ENCODE data around the gene NELFCD. TPM values are rescaled to one million over a fixed set of nuclear protein-coding genes. Genes with fewer than 3 reads are reported as not detected.

Gene NELFCD
- total RNA-seq, 1 donor, result 37.2 TPM

GRCh38 chr20:58984691-58985090, 3.6 kb downstream of the NELFCD start:
- no peak overlapping the region for H3K4me3 ChIP-seq (ENCODE audit: low read length)
- no peaks in the 10 kb centered on the region for H3K9me3 ChIP-seq (ENCODE audit: low read depth, low read length)
- H3K4me1 ChIP-seq (ENCODE audit: insufficient read depth, low read length), result peaks cover 38% of the 10 kb centered on the region
- H3K27me3 ChIP-seq (ENCODE audit: insufficient read depth, low read length), result no peaks in the 10 kb centered on the region

DNA sequence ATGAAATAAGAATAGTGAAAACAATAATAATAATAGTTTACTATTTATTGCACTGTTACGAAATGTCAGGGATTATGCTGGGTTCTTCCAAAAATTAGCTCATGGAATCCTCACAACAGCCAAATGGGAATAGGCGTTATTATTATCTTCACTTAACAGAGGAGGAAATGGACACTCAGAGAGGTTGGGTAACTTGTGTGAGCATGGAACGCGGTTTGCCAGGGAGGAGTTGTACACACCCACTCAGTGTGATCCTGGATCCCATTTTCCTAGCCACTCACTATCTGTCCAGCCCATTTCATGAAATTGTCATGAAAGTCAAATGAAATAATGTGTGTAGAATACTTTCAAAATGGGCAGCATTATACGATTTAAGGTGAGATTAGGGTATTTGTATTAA, 4.6 kb downstream of the NELFCD start:
- no peaks in the 10 kb centered on the region for H3K9me3 ChIP-seq (ENCODE audit: low read depth, low read length)
- no peak overlapping the region for H3K4me3 ChIP-seq (ENCODE audit: low read length)
- H3K27me3 ChIP-seq (ENCODE audit: insufficient read depth, low read length), result no peaks in the 10 kb centered on the region
- peaks cover 35% of the 10 kb centered on the region for H3K4me1 ChIP-seq (ENCODE audit: insufficient read depth, low read length)

- no peaks in the 10 kb centered on the region for H3K27me3 ChIP-seq (ENCODE audit: insufficient read depth, low read length)
- peaks cover 33% of the 10 kb centered on the region for H3K4me1 ChIP-seq (ENCODE audit: insufficient read depth, low read length)
- no peak overlapping the region for H3K4me3 ChIP-seq (ENCODE audit: low read length)
- no peaks in the 10 kb centered on the region for H3K9me3 ChIP-seq (ENCODE audit: low read depth, low read length)
Measured at GRCh38 chr20:58986286-58986967, 5.4 kb downstream of the NELFCD start.

GRCh38 chr20:58986968-58987517, 6.0 kb downstream of the NELFCD start:
- Histone ChIP-seq H3K4me3 (ENCODE audit: low read length) (no peak overlapping the region), H3K27me3 (ENCODE audit: insufficient read depth, low read length) (no peaks in the 10 kb centered on the region), H3K4me1 (ENCODE audit: insufficient read depth, low read length) (peaks cover 28% of the 10 kb centered on the region), H3K9me3 (ENCODE audit: low read depth, low read length) (no peaks in the 10 kb centered on the region)

- H3K4me1 ChIP-seq (ENCODE audit: insufficient read depth, low read length), result peaks cover 19% of the 10 kb centered on the region
- no peaks in the 10 kb centered on the region for H3K9me3 ChIP-seq (ENCODE audit: low read depth, low read length)
- no peaks in the 10 kb centered on the region for H3K27me3 ChIP-seq (ENCODE audit: insufficient read depth, low read length)
- no peak overlapping the region for H3K4me3 ChIP-seq (ENCODE audit: low read length)
Measured at GRCh38 chr20:58987790-58988564, 6.9 kb downstream of the NELFCD start.

GRCh38 chr20:58988565-58988882, 7.5 kb downstream of the NELFCD start:
- Histone ChIP-seq H3K9me3 (ENCODE audit: low read depth, low read length) (no peaks in the 10 kb centered on the region), H3K4me1 (ENCODE audit: insufficient read depth, low read length) (peaks cover 18% of the 10 kb centered on the region), H3K4me3 (ENCODE audit: low read length) (no peak overlapping the region), H3K27me3 (ENCODE audit: insufficient read depth, low read length) (no peaks in the 10 kb centered on the region)

DNA sequence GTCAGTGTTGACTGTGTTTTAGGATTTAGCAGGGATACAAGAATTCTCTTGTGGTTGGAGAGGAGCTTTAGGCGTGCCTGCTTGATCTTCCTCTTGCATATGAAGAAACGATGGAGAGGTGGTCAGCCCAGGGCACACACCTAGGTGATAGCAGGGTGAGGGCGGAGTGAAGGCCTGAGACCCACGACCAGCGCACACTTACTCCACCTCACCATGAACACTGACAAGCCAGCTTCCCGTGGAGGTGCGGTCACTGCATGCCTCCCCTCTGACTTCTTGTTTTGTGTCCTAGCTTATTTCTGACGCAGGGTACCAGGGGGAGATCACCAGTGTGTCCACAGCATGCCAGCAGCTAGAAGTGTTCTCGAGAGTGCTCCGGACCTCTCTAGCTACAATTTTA, 8.1 kb downstream of the NELFCD start:
- Histone ChIP-seq H3K4me1 (ENCODE audit: insufficient read depth, low read length) (peaks cover 14% of the 10 kb centered on the region), H3K27me3 (ENCODE audit: insufficient read depth, low read length) (no peaks in the 10 kb centered on the region), H3K4me3 (ENCODE audit: low read length) (no peak overlapping the region), H3K9me3 (ENCODE audit: low read depth, low read length) (no peaks in the 10 kb centered on the region)

GRCh38 chr20:58990651-58991445, 9.8 kb downstream of the NELFCD start:
- Histone ChIP-seq H3K4me1 (ENCODE audit: insufficient read depth, low read length) (peaks cover 14% of the 10 kb centered on the region), H3K9me3 (ENCODE audit: low read depth, low read length) (no peaks in the 10 kb centered on the region), H3K27me3 (ENCODE audit: insufficient read depth, low read length) (no peaks in the 10 kb centered on the region), H3K4me3 (ENCODE audit: low read length) (no peak overlapping the region)

GRCh38 chr20:58991715-58992114, 10.7 kb downstream of the NELFCD start:
- no peak overlapping the region for H3K4me3 ChIP-seq (ENCODE audit: low read length)
- no peaks in the 10 kb centered on the region for H3K9me3 ChIP-seq (ENCODE audit: low read depth, low read length)
- peaks cover 14% of the 10 kb centered on the region for H3K4me1 ChIP-seq (ENCODE audit: insufficient read depth, low read length)
- H3K27me3 ChIP-seq (ENCODE audit: insufficient read depth, low read length), result no peaks in the 10 kb centered on the region

- Histone ChIP-seq H3K27me3 (ENCODE audit: insufficient read depth, low read length) (no peaks in the 10 kb centered on the region), H3K4me1 (ENCODE audit: insufficient read depth, low read length) (peaks cover 14% of the 10 kb centered on the region), H3K9me3 (ENCODE audit: low read depth, low read length) (no peaks in the 10 kb centered on the region), H3K4me3 (ENCODE audit: low read length) (no peak overlapping the region)
Measured at GRCh38 chr20:58992911-58993310, 11.9 kb downstream of the NELFCD start.

- Histone ChIP-seq H3K9me3 (ENCODE audit: low read depth, low read length) (no peaks in the 10 kb centered on the region), H3K4me1 (ENCODE audit: insufficient read depth, low read length) (peaks cover 14% of the 10 kb centered on the region), H3K27me3 (ENCODE audit: insufficient read depth, low read length) (no peaks in the 10 kb centered on the region), H3K4me3 (ENCODE audit: low read length) (no peak overlapping the region)
Measured at GRCh38 chr20:58993332-58994248, 12.5 kb downstream of the NELFCD start.

GRCh38 chr20:58994390-58995159, 13.5 kb downstream of the NELFCD start:
- Histone ChIP-seq H3K4me1 (ENCODE audit: insufficient read depth, low read length) (peaks cover 14% of the 10 kb centered on the region), H3K9me3 (ENCODE audit: low read depth, low read length) (no peaks in the 10 kb centered on the region), H3K4me3 (ENCODE audit: low read length) (no peak overlapping the region), H3K27me3 (ENCODE audit: insufficient read depth, low read length) (no peaks in the 10 kb centered on the region)

DNA sequence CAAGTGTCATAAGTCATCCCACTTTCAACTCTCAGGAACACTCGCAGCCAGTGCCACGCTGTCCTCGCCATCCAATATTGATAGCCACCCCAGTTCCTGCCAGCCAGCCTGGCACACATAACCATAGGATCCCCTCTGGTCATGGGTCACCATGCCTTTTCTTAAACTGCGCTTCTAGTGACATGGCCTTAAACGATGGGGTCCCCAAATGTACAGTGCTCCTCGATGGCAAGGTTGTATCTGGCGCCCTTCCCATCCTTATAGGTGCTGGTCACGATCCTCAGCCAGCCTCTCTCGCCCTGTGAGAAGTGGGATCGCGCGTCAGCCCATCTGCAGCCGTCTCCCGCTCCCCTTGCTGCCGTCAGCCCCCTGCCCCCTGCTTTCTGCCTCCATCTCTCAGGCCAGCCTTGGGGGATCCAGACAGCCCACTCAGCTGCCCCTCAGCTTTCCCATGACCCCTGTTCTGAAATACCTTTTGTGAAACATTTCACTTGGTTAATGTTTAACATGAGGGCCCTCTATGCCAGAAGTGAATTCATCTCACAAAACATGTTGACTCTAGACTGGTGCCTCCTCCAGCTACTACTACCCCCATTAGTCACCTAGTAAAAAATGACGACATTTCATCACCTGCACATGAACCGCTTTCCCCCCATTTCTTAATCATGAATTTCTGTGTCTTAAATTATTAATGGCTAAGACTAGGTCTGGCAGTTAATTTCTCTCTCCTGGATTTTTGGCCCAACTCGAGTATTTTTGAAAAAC, 14.6 kb downstream of the NELFCD start:
- no peaks in the 10 kb centered on the region for H3K27me3 ChIP-seq (ENCODE audit: insufficient read depth, low read length)
- H3K4me1 ChIP-seq (ENCODE audit: insufficient read depth, low read length), result peaks cover 14% of the 10 kb centered on the region
- H3K9me3 ChIP-seq (ENCODE audit: low read depth, low read length), result no peaks in the 10 kb centered on the region
- H3K4me3 ChIP-seq (ENCODE audit: low read length), result no peak overlapping the region
